ENCODE data around the gene B4GALT2.

B4GALT2 gene

DNA sequence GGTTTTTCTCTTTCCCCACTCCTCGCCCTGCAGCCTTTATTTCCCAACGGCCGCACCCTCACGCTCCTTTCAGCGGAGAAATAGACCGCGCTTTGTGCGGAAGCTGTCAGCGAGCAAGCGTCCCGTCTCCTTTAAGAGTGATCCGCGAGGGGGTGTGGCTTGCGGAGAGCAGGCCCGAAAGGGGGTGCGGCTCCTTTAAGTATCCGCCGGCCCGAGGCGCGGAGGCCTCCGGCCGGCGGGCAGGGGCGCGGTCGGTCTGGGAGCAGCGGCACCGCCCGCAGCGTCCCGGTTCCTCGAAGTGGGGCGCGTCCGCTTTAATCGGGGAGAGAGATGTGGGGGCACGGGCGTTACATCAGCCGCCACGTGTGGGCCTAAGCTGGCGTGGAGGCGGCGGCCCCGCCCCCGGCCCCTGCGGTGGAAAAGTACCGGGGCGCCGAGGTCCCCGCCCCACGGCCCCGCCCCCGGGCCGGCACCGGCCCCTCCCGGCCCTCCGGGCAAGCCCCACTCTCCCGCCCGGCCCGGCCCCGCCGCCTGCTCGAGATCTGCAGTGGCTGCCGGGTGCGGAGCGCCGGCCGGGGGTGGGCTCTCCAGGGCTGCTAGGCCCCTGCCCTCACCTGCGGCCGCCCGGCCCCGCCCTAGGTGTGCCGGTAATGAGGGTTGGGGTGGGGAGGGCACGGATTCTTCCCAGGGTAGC, 51.0 kb downstream of the B4GALT2 start:
- DNase-seq (ENCODE audit: low spot score) = peak; percentile 88

DNA sequence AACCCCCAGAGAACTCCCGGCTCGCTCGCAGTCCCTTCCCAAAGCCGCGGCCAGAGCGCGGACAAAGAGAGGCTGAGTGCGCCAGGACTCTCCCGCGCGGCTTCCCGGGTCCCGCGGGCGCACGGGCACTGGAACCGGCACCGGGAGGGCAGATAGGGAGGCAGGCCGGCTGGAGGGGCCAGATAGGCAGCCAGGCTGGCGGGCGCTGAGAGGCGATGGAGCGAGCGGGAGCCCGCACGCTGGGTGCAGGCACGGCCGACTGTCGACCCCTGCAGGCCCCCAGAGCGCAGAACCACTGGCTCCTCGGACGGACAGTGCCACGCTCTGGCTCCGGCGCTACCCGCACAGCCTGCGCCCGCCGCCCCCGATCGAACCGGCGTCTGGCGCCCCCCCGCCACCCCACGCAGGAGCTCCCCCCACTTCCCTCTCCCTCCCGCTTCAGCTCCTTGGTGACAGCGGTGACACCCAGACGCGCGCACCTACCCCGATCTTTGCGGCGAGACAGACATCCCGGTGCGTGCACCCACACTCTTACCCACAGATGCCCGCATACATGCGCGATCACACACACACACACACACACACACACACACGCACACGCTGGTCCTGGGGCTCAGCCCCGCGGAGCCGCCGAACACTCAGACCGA, 51.7 kb downstream of the B4GALT2 start:
- DNase-seq (ENCODE audit: low spot score) = no peak

- DNase-seq (ENCODE audit: low spot score) = no peak
Observed at GRCh38 chr1:44031252-44032169, 52.5 kb downstream of the B4GALT2 start, which contains the start of gene SLC6A9. TSS of gene SLC6A9 (minus strand) at chr1:44031462. CDS start at chr1:44024277, 7,185 bp downstream.

DNA sequence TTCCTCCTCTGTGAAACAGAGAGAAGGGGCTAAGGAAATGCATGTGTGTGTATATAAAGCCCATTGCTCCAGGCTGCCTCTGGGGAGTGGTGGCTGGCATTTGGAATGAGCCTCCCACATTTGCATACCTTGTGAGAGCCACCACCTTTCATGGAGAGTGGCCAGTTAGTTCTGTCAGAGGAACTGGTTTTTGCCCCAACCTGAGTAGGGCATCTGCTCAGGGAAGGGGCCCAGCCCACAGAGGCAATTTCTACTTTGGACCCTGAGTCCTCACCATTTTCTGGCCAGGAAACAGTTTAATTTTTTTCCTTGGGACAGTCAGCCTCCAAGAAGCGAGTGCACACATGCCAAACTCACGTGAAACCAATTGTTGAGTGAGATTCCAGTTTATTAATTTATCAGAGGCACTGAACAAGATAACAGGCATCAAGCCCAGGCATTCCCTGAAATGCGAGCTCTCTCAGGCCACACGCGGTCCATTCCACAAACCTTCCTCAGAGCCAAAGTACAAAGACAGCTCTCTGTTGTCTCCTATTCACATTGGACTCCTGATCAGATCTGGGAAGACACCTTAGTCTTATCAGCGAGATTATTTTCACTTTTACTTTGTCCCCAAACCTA, 53.3 kb downstream of the B4GALT2 start:
- no peak for DNase-seq (ENCODE audit: low spot score)

DNA sequence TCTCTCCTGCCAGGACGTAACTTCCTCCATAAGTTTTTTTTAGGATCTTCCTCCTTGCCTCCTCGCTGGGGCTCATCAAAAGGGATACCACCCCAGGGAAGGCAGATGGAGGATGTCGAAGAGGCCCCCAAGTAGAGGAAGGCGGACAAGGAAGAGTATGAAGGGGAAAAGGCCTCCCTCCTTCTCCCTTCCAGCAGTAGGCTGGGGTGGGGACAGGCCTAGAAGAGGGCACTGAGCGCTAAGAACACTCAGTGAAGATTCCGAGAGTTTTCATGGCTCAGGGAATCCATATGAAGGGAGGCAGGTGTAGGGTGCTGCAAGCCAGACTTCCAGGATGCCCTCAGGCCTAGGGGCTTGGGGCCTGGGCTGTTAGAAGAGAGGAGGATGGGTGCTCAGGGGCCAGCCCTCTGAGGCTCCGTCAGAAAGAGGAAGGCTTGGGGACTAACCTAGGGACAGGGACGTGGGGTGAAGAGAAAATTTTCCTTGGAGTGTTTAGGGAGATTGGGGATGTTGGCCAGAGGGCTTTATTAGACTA, 54.1 kb downstream of the B4GALT2 start:
- DNase-seq (ENCODE audit: low spot score) = no peak

GRCh38 chr1:44033756-44034155, 54.7 kb downstream of the B4GALT2 start:
- no peak for DNase-seq (ENCODE audit: low spot score)

GRCh38 chr1:44034423-44034822, 55.4 kb downstream of the B4GALT2 start:
- no peak for DNase-seq (ENCODE audit: low spot score)

GRCh38 chr1:44034976-44035716, 56.1 kb downstream of the B4GALT2 start:
- no peak for DNase-seq (ENCODE audit: low spot score)

DNA sequence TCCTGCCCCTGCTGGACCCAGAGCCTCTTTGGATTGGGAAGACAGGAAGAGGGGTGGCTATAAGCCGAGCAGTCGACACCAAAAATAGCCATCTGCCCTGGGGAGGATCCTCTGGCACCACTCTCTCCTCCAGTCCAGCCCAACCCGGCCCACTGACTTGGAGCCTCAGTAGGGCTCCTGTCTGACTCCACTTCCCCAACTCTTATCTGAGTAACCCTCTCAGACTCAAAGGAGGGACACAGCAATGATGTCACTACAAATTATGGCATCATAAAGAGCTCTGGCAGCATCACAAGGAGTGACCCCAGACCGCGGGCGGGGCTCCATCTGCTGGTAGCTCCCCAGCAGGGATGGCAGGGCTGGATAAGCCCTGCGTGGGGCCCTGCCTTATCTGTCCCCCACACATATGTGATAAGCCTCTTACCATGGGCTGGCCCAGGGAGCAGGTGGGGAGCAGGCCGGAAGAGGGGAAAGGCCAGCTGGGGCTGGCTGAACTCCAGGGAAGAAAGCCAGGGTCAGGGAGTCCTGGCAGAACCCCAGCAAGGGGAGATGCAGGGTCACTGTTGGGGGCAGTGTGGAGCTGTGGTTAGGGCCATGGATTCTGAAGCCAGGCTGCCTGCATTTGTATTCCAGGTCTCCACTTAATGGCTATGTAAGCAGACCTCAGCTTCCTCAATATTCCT, 56.9 kb downstream of the B4GALT2 start:
- DNase-seq (ENCODE audit: low spot score) = no peak

DNA sequence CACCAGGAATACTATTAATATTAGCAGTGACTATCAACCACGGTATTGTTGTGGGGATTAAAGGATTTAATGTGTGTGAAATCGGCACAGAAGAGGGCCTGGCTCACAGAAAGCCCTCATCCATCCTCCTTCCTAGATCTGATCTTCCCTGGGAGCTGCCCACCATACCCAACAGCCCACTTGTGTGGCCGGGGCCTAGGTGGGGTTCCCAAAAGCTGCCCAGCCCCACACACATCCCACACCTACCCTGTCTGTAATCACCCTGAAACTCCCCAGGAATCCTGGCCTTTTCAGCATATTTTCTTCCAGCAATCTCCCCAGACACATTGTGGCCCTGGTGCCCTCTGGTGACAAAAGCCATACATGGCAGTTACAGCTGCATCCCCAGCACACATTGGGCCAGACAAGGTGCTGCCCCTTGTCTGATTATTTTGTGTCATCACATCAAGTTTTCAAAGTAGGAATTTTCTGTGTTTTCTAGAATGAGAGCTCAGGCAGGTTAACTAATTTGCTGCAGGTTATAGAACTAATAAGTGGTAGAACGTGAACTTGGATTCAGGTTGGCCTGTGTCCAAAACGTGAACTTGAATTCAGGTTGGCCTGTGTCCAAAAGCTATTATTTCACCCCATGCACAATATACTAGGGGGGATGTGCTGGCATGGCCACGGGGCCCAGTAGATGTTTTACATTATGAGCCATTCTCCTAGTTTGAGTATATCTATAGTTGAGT, 57.6 kb downstream of the B4GALT2 start:
- DNase-seq (ENCODE audit: low spot score) = peak; percentile 50

- no peak for DNase-seq (ENCODE audit: low spot score)
Observed at GRCh38 chr1:44037154-44037553, 58.1 kb downstream of the B4GALT2 start.

DNA sequence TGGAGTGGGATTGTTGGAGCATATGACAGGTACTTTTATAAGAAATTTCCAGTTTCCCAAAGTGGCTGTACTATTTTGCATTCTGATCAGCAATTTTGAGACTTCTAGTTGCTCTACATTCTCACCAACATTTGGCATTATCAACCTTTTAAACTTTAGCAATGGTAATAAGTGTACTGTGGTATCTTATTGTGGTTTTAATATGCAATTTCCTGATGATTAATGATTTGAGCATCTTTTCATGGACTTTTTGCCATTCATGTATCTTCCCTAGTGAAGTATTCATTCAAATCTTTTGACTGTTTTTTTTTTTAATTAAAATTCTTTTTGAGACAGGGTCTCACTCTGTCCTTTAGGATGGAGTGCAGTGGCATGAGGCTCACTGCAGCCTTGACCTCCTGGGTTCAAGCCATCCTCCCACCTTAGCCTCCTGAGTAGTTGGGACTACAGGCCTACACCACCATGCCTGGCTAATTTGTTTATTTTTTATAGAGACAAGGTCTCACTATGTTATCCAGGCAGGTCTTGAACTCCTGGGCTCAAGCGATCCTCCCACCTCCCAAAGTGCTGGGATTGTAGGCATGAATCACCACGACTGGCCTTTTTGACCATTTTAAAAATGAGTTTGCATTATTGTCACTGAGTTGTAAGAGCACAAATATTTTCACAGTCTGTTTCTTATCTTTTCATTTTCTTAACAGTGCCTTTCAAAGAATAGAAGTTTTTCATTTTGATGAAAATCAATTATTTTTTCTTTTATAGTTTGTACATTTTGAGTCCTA, 60.1 kb downstream of the B4GALT2 start:
- DNase-seq (ENCODE audit: low spot score) = no peak

GRCh38 chr1:44040418-44040817, 61.4 kb downstream of the B4GALT2 start:
- DNase-seq (ENCODE audit: low spot score) = no peak

Data from COLO829 (cell line).